ENCODE data around the gene LIMS2. TPM values are rescaled to one million over a fixed set of nuclear protein-coding genes. Genes with fewer than 3 reads are reported as not detected.

The LIMS2 gene
- total RNA-seq, 4 donors from 2014 or later, result 34.5 to 198 (median 91.3) TPM

GRCh38 chr2:127624756-127625571, 50.4 kb downstream of the LIMS2 start:
- WGBS, 2 donors (ENCODE audit: low coverage in 1 of 2), result 93% methylated on average over 18 of the region's 23 CpGs; no CpG with 5 or more reads in 1 of the 2 donors
- no peaks in the 10 kb centered on the region for H3K4me1 ChIP-seq
- H3K27ac ChIP-seq, result no peak overlapping the region
- intact Hi-C loops (cut with DNase I; ENCODE audit: low total_unique reads) (no loop called here), in situ Hi-C loops (cut with MboI; ENCODE audit: low pct_ligation_motif_present in 1 of 4, low pct_unique_long_range_greater_than_20kb in 1 of 4, low sequenced_read_pairs in 3 of 4) (no loop called here)
- H3K36me3 ChIP-seq, result no peaks in the 10 kb centered on the region
- TF ChIP-seq POLR2A (IDR thresholded peaks at IDR 0.05), result no peak
- TF ChIP-seq POLR2AphosphoS5 (IDR thresholded peaks at IDR 0.05), result no peak
- TF ChIP-seq EP300 (IDR thresholded peaks at IDR 0.05; ENCODE audit: low read depth), result no peak
- no peak for TF ChIP-seq CTCF (IDR thresholded peaks at IDR 0.05)
- no peaks in the 10 kb centered on the region for H3K9me3 ChIP-seq
- peak; percentile 6 for DNase-seq
- H3K27me3 ChIP-seq, result no peaks in the 10 kb centered on the region
- H3K4me3 ChIP-seq, result no peak overlapping the region

- WGBS, 2 donors (ENCODE audit: low coverage in 1 of 2), result 88% methylated on average over 5 of the region's 5 CpGs; no CpG with 5 or more reads in 1 of the 2 donors
- TF ChIP-seq POLR2A (IDR thresholded peaks at IDR 0.05) (no peak), EP300 (IDR thresholded peaks at IDR 0.05; ENCODE audit: low read depth) (no peak)
- no peak for DNase-seq
- no peaks in the 10 kb centered on the region for H3K36me3 ChIP-seq
- no peaks in the 10 kb centered on the region for H3K9me3 ChIP-seq
- H3K27me3 ChIP-seq, result no peaks in the 10 kb centered on the region
- intact Hi-C loops (cut with DNase I; ENCODE audit: low total_unique reads), result no loop called here
- in situ Hi-C loops (cut with MboI; ENCODE audit: low pct_ligation_motif_present in 1 of 4, low pct_unique_long_range_greater_than_20kb in 1 of 4, low sequenced_read_pairs in 3 of 4), result no loop called here
- H3K4me3 ChIP-seq, result no peak overlapping the region
- H3K27ac ChIP-seq, result no peak overlapping the region
- H3K4me1 ChIP-seq, result no peaks in the 10 kb centered on the region
Measured at GRCh38 chr2:127624320-127624755, 51.0 kb downstream of the LIMS2 start.

GRCh38 chr2:127623388-127624319, 51.7 kb downstream of the LIMS2 start:
- H3K4me1 ChIP-seq, result no peaks in the 10 kb centered on the region
- no peak overlapping the region for H3K4me3 ChIP-seq
- peak; percentile 6 for DNase-seq
- 87% methylated on average over 38 of the region's 38 CpGs; no CpG with 5 or more reads in 1 of the 2 donors for WGBS, 2 donors (ENCODE audit: low coverage in 1 of 2)
- intact Hi-C loops (cut with DNase I; ENCODE audit: low total_unique reads) (no loop called here), in situ Hi-C loops (cut with MboI; ENCODE audit: low pct_ligation_motif_present in 1 of 4, low pct_unique_long_range_greater_than_20kb in 1 of 4, low sequenced_read_pairs in 3 of 4) (no loop called here)
- H3K27me3 ChIP-seq, result no peaks in the 10 kb centered on the region
- no peaks in the 10 kb centered on the region for H3K9me3 ChIP-seq
- TF ChIP-seq POLR2A (IDR thresholded peaks at IDR 0.05) (no peak), CTCF (IDR thresholded peaks at IDR 0.05) (no peak), POLR2AphosphoS5 (IDR thresholded peaks at IDR 0.05) (no peak), EP300 (IDR thresholded peaks at IDR 0.05; ENCODE audit: low read depth) (no peak)
- no peak overlapping the region for H3K27ac ChIP-seq
- H3K36me3 ChIP-seq, result no peaks in the 10 kb centered on the region

- H3K4me3 ChIP-seq, result no peak overlapping the region
- DNase-seq, result peak; percentile 5
- no peak for TF ChIP-seq CTCF (IDR thresholded peaks at IDR 0.05)
- TF ChIP-seq EP300 (IDR thresholded peaks at IDR 0.05; ENCODE audit: low read depth), result no peak
- TF ChIP-seq POLR2A (IDR thresholded peaks at IDR 0.05), result no peak
- TF ChIP-seq POLR2AphosphoS5 (IDR thresholded peaks at IDR 0.05), result no peak
- H3K9me3 ChIP-seq, result no peaks in the 10 kb centered on the region
- WGBS, 2 donors (ENCODE audit: low coverage in 1 of 2), result 93% methylated on average over 19 of the region's 21 CpGs; no CpG with 5 or more reads in 1 of the 2 donors
- no peaks in the 10 kb centered on the region for H3K27me3 ChIP-seq
- intact Hi-C loops (cut with DNase I; ENCODE audit: low total_unique reads), result no loop called here
- H3K4me1 ChIP-seq, result no peaks in the 10 kb centered on the region
- in situ Hi-C loops (cut with MboI; ENCODE audit: low pct_ligation_motif_present in 1 of 4, low pct_unique_long_range_greater_than_20kb in 1 of 4, low sequenced_read_pairs in 3 of 4), result no loop called here
- no peak overlapping the region for H3K27ac ChIP-seq
- no peaks in the 10 kb centered on the region for H3K36me3 ChIP-seq
Measured at GRCh38 chr2:127622561-127623387, 52.6 kb downstream of the LIMS2 start.

All from transverse colon (tissue), 4 donors.